Adrenal gland (tissue), 12 donors: ENCODE results near the gene SLC4A1. TPM values are rescaled to one million over a fixed set of nuclear protein-coding genes. Genes with fewer than 3 reads are reported as not detected.
"Not testable (repeated sequence)": the region's sequence is repeated elsewhere in the genome, so short reads cannot be mapped to it uniquely, and the experiment has no call there.

Experiments
- DNase-seq, 7 donors: peaks; one replicate each; pipeline ENCODE4 v3.0.0-alpha.2; 2019 to 2020
- H3K27ac ChIP-seq, 5 donors: fragments of 200-600 bp; sonication (generic) in 4 of 5; 1 replicate in 3 of 5; 2 replicates in 2 of 5; pipeline versions ENCODE4 v1.5.1 to v1.8.0; 2016 to 2020; ENCODE audit warnings: mild to moderate bottlenecking in 1 of 5
- H3K27me3 ChIP-seq: fragments of 200-600 bp; 2 replicates; pipeline ENCODE4 v1.8.0; 2021
- H3K36me3 ChIP-seq, 2 donors: fragments of 200-600 bp; replicated peaks in 1 of 2; 1 replicate in 1 of 2; 2 replicates in 1 of 2; pipeline versions ENCODE4 v1.5.1 to v1.8.0; 2018 to 2022
- H3K4me1 ChIP-seq, 2 donors: fragments of 200-600 bp; replicated peaks in 1 of 2; 1 replicate in 1 of 2; 2 replicates in 1 of 2; pipeline versions ENCODE4 v1.5.1 to v1.8.0; 2018 to 2021
- H3K4me3 ChIP-seq, 4 donors: fragments of 200-600 bp; sonication (generic) in 3 of 4; one replicate each; pipeline ENCODE4 v1.5.1; 2016 to 2018
- H3K9me3 ChIP-seq, 3 donors: fragments of 200-600 bp; sonication (generic) in 1 of 3; replicated peaks in 1 of 3; 1 replicate in 2 of 3; 2 replicates in 1 of 3; pipeline versions ENCODE4 v1.5.1 to v1.8.0; 2016 to 2021
- POLR2A ChIP-seq, 2 donors: fragments of 450-650 bp; IDR thresholded peaks; one replicate each; pipeline ENCODE4 v1.6.1; 2017; ENCODE audit warnings: antibody characterized with exemption in 2 of 2, mild to moderate bottlenecking in 2 of 2, moderate library complexity in 1 of 2
- whole genome bisulfite sequencing, 4 donors: extraction: QIAGEN DNeasy Blood & Tissue Kit in 2 of 4; methylation state at CpG; one replicate each; pipeline versions ENCODE4 v1.1.5 to v1.1.7; 2013 to 2017; 5-methylcytosine and 5-hydroxymethylcytosine counted together
- intact Hi-C, 2 donors: fragments of 100-400 bp; cut with DNase I; formaldehyde crosslinking; loops; one replicate each; pipeline versions ENCODE4 v1.14.1 to v1.15.0; 2022 to 2023
- polyA plus RNA-seq, 3 donors: library from polyadenylated mRNA; stranded (reverse); fragments of 200-250 nt in 2 of 3; fragments of 350-450 nt in 1 of 3; fragmentation: Illumina TruSeq in 1 of 3; extraction: RNeasy Lipid Tissue Mini Kit (QIAGEN cat#74804) in 1 of 3; gene quantifications; one replicate each; pipeline ENCODE4 v1.2.3, GENCODE V29; 2013 to 2014
- total RNA-seq, 9 donors: library from RNA; depleted of rRNA in 4 of 9; stranded (reverse); fragments of >200 nt in 4 of 9; fragments of 120-200 nt in 1 of 9; fragmentation: NEBNext Ultra II Directional in 1 of 9; extraction: Animal tissue kit (Norgen Biotek cat#: 25700) in 1 of 9; gene quantifications; one replicate each; pipeline versions ENCODE4 v1.1.0 to v1.2.4, GENCODE V29; 2013 to 2023
- TF ChIP-seq, protein P1 (sequence below), 6 experiments: fragments of 450-650 bp in 4 of 6; fragments of 200-600 bp in 2 of 6; sonication (generic) in 1 of 6; IDR thresholded peaks; 1 replicate in 5 of 6; 2 replicates in 1 of 6; pipeline versions ENCODE4 v1.5.1 to v1.8.0; 2016 to 2021; ENCODE audit warnings: antibody characterized with exemption in 6 of 6, mild to moderate bottlenecking in 2 of 6, moderate library complexity in 1 of 6
- donor health status: healthy with polysubstance abuse.
- donor health status: Bipolar disorder and iron deficiency.
- donor health status: DM: yes; HTN: yes; CAD: no.
- donor health status: DM: no; HTN: no; CAD: no.
- donor health status: DM: no; HTN: no; CAD: no.
- donor health status: DM: yes; HTN: yes; CAD: no.

Gene SLC4A1
- total and polyA plus RNA-seq, 12 donors = 0.13 to 8.5 (median 0.17) TPM; not detected in 6

DNA sequence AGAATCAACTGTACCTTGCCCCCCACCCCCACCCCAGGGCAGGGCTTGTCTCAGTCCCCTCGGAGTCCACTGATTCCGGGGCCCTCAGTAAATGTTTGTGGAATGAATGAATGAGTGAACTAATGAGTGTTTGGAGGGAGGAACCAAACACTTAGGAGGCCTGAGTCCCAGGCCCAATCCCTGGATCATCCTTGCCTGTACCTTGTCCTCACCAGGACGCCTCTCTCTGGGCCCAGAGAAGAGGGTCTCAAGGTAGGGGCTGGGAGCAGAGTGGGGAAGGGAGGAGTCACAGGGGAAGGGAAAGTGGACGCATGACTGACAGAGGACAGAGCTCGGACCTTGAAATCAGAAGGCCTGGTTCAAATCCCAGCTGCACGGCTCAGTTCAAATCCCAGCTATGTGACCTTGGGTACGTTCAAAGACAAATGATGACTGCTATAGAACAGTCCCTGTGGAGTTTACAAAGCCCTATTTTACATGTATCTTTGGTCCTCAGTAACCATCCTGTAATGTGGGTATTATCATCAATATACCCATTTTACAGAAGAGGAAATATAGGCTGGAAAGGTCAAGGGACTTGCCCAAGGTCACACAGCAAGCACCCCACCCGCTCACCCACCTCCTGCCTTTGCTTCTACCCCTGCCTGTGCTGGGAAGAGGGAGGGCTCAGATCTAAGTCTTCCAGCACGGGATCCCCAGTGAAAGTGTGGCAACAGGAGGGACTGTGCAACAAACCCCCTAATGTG, 18.3 kb downstream of the SLC4A1 start:
- Histone ChIP-seq H3K27me3 (no peaks in the 10 kb centered on the region), H3K4me1 (peaks cover 7 to 14% of the 10 kb centered on the region in 2 donors), H3K9me3 (no peaks in the 10 kb centered on the region), H3K4me3 (no peak overlapping the region), H3K27ac (no peak overlapping the region), H3K36me3 (no peaks in the 10 kb centered on the region)
- intact Hi-C loops = no loop called here
- WGBS, 4 donors = 55 to 85% (median 73%) methylated on average over 6 to 9 of the region's 9 CpGs
- no peak for TF ChIP-seq POLR2A (IDR thresholded peaks at IDR 0.05)
- TF ChIP-seq, protein P1, sequence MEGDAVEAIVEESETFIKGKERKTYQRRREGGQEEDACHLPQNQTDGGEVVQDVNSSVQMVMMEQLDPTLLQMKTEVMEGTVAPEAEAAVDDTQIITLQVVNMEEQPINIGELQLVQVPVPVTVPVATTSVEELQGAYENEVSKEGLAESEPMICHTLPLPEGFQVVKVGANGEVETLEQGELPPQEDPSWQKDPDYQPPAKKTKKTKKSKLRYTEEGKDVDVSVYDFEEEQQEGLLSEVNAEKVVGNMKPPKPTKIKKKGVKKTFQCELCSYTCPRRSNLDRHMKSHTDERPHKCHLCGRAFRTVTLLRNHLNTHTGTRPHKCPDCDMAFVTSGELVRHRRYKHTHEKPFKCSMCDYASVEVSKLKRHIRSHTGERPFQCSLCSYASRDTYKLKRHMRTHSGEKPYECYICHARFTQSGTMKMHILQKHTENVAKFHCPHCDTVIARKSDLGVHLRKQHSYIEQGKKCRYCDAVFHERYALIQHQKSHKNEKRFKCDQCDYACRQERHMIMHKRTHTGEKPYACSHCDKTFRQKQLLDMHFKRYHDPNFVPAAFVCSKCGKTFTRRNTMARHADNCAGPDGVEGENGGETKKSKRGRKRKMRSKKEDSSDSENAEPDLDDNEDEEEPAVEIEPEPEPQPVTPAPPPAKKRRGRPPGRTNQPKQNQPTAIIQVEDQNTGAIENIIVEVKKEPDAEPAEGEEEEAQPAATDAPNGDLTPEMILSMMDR (IDR thresholded peaks at IDR 0.05) = no peak
- DNase-seq = no peak

DNA sequence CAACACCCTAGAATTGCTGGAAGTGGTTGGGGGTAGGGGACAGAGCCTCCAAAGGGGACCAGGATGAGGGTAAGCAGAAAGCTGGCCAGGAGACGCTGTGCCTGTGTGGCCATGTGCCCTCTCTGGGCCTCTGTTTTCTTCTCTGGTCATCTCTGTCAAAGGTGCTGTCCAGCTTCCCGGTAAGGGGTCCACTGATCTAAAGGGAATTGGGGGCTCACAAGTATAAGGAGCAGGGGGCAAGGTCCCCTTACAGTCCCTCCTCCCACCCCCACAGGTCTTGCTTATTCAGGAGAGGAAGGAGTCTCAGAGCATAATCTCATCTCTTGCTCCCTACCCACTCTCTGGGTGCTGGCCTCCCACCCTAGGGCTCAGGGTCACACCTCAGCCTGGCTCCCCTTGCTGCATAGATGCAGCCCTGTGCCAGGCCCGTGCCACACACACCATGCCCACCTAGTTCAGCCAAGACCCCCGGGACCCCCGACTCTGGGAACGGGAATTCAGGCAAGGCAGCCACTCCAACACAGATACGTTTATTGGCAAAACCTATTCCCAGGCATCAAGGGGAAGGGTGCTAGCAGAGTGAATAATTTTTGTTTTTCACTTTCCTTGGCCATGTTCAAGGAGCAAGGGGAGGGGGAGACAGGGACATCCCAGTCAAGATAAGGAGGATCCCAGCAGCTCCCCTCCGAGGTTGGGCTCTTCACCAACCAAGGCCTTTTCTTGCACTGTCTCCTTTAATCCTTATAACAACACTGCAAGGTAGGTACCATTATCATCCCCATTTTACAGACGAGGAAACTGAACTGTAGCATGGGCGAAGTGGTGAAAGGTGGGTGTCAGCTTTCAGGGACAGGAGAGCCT, 19.8 kb downstream of the SLC4A1 start:
- H3K36me3 ChIP-seq = no peaks in the 10 kb centered on the region
- H3K27ac ChIP-seq = no peak overlapping the region
- intact Hi-C loops = no loop called here
- H3K27me3 ChIP-seq = no peaks in the 10 kb centered on the region
- no peaks in the 10 kb centered on the region for H3K9me3 ChIP-seq
- TF ChIP-seq, protein P1 (IDR thresholded peaks at IDR 0.05) = no peak
- no peak for TF ChIP-seq POLR2A (IDR thresholded peaks at IDR 0.05)
- DNase-seq = no peak
- H3K4me3 ChIP-seq = no peak overlapping the region
- peaks cover 7 to 14% of the 10 kb centered on the region in 2 donors for H3K4me1 ChIP-seq
- WGBS, 4 donors = 77 to 82% (median 80%) methylated on average over 10 of the region's 10 CpGs

DNA sequence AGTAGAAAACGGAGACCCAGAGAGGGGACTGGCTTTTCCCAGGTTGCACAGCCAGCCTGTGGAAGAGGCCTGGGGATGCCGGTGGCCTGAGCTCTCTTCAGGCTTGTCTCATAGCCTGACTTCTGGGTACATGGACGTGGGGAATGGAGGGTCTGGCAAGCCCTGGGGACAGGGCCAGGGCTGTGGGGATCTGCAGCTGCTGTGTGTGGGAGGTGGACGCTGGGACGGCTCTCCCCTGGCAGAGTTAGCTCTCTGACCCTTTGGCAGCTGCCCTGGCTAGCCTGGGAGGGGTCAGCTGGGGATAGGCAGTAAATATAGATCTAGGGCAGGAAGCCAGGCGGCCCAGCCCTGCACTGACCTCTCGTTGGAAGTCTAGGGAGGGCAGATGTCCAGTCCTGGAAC, 20.5 kb downstream of the SLC4A1 start:
- intact Hi-C loops = no loop called here
- WGBS, 4 donors = 46 to 76% (median 55%) methylated on average over 2 to 7 of the region's 7 CpGs
- H3K27me3 ChIP-seq = no peaks in the 10 kb centered on the region
- H3K9me3 ChIP-seq = no peaks in the 10 kb centered on the region
- no peak overlapping the region for H3K4me3 ChIP-seq
- H3K36me3 ChIP-seq = no peaks in the 10 kb centered on the region
- no peak overlapping the region for H3K27ac ChIP-seq
- TF ChIP-seq, protein P1 (IDR thresholded peaks at IDR 0.05) = no peak
- no peak for TF ChIP-seq POLR2A (IDR thresholded peaks at IDR 0.05)
- DNase-seq = peak in 4 of 7 donors; percentile 58 to 69 (median 60)
- peaks cover 7 to 14% of the 10 kb centered on the region in 2 donors for H3K4me1 ChIP-seq

DNA sequence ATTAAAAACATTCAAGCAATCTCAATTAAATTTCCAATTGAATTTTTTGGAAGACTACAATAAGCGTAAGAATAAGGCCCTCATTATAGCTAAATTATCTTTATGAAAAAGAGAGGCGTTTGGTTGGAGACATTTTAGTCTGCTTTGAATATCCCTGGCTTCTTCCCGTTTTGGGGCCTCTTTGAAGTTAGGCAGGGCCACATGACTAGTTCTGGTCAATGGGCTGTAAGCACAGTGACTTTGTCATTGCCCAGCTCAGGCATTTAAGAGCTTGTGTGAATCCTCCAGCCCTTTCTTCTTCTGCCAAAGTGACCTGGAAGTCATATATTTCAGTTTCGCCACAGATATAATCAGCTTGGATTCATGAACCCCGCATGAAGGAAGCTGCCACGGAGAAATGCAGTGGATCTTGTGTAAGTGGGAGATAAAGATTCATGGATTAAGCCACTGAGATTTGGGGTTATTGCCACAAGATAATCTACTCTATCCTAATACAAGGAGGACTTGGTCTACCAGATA, 26.8 kb downstream of the SLC4A1 start:
- TF ChIP-seq, protein P1 (IDR thresholded peaks at IDR 0.05) = no peak
- no peak for TF ChIP-seq POLR2A (IDR thresholded peaks at IDR 0.05)
- no peak overlapping the region for H3K27ac ChIP-seq
- H3K36me3 ChIP-seq = no peaks in the 10 kb centered on the region
- peak in 1 of 7 donors; percentile 9 for DNase-seq
- no peaks in the 10 kb centered on the region for H3K27me3 ChIP-seq
- H3K4me1 ChIP-seq = peaks cover 0 to 5% of the 10 kb centered on the region in 2 donors
- H3K9me3 ChIP-seq = no peaks in the 10 kb centered on the region
- H3K4me3 ChIP-seq = no peak overlapping the region
- intact Hi-C loops = no loop called here
- WGBS, 4 donors = 47 to 72% (median 69%) methylated on average over 6 of the region's 6 CpGs

GRCh38 chr17:44237886-44238285, 30.0 kb downstream of the SLC4A1 start:
- H3K4me1 ChIP-seq, intact Hi-C loops: not testable (repeated sequence)
- 84 to 97% (median 94%) methylated on average over 5 to 24 of the region's 28 CpGs for WGBS, 4 donors

More at GRCh38 chr17:44237886-44238285, 30.0 kb downstream of the SLC4A1 start:
- not testable (repeated sequence) for H3K36me3 ChIP-seq, H3K27ac ChIP-seq, DNase-seq, H3K9me3 ChIP-seq, H3K27me3 ChIP-seq, H3K4me3 ChIP-seq
